Uterus (tissue), 2 donors: ENCODE measurements around the gene FAM174B.

ENCODE experiments used
- CTCF ChIP-seq, 4 experiments: fragments of 200-600 bp in 2 of 4; fragments of 450-650 bp in 2 of 4; sonication (generic) in 2 of 4; IDR thresholded peaks; one replicate each; pipeline ENCODE4 v1.5.1; 2016 to 2019; ENCODE audit warnings: antibody characterized with exemption in 4 of 4, mild to moderate bottlenecking in 2 of 4, moderate library complexity in 1 of 4
- POLR2A ChIP-seq, 2 donors: fragments of 450-650 bp; IDR thresholded peaks; one replicate each; pipeline ENCODE4 v1.6.1; 2016; ENCODE audit warnings: antibody characterized with exemption in 2 of 2, mild to moderate bottlenecking in 1 of 2, moderate library complexity in 1 of 2

DNA sequence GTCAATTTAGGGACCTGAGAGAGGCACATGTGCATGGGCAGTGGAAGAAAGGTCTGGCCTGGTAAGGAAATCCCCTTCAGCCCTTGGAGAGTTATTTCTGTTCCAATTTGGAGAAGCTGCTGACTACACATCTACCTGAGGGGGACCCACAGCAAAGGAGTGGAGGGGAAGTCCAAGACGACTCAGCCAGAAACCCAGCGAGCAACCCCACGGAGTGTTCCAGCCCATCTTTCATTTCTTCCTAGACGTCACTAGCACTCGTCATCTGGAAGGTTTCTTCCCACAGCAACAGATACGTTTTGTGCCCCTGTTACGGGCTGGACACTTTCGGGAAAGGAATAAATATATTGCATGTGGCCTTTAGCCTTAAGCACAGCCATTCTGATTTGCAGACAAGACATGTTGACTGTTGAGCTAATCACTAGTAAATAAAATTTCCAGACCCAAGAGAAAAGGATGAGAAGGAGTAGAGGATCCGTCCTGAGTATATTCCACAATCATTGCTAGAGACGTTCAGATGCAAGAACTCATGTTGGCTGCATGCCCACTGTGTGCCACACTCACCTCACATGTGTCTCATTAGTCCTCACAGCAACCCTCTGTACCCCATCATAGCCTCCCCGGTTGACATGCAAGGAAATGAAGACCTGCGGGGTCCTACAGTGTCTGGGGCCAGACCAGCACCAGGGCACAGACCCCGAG is 7.8 kb upstream of the FAM174B start:
- TF ChIP-seq CTCF (IDR thresholded peaks at IDR 0.05) (no peak), POLR2A (IDR thresholded peaks at IDR 0.05) (no peak)
